OCI-LY1 (cell line): ENCODE results near the gene PTPRN2.

ENCODE experiments used
- H2AFZ ChIP-seq: fragments of 200-600 bp; sonication (generic), shearing (Covaris generic); 2 replicates; pipeline ENCODE4 v1.6.0; 2014; ENCODE audit warnings: antibody characterized with exemption, mild to moderate bottlenecking, low read length
- H3F3A ChIP-seq: fragments of 200-600 bp; sonication (generic), shearing (Covaris generic); 2 replicates; pipeline ENCODE4 v1.6.0; 2014; ENCODE audit warnings: mild to moderate bottlenecking, antibody characterized with exemption, low read length, moderate library complexity; ENCODE audit not compliant: insufficient read depth
- H3K27ac ChIP-seq: fragments of 200-600 bp; sonication (generic); 2 replicates; pipeline ENCODE4 v1.5.1; 2014; ENCODE audit warnings: low read length, mixed run types, mild to moderate bottlenecking, low read depth; ENCODE audit not compliant: poor library complexity, severe bottlenecking
- H3K27me3 ChIP-seq: fragments of 200-600 bp; sonication (generic); 2 replicates; pipeline ENCODE4 v1.6.0; 2014; ENCODE audit warnings: antibody characterized with exemption, mild to moderate bottlenecking, low read length, moderate library complexity; ENCODE audit not compliant: insufficient read depth
- H3K36me3 ChIP-seq: fragments of 200-600 bp; sonication (generic); 2 replicates; pipeline ENCODE4 v1.6.1; 2014; ENCODE audit warnings: mild to moderate bottlenecking, antibody characterized with exemption, low read length, moderate library complexity, mixed read lengths; ENCODE audit not compliant: insufficient read depth
- H3K4me1 ChIP-seq: fragments of 200-600 bp; sonication (generic); 2 replicates; pipeline ENCODE4 v1.5.1; 2014; ENCODE audit warnings: mild to moderate bottlenecking, low read length, moderate library complexity; ENCODE audit not compliant: insufficient read depth, severe bottlenecking
- H3K4me2 ChIP-seq: fragments of 200-600 bp; sonication (generic), shearing (Covaris generic); 2 replicates; pipeline ENCODE4 v1.6.1; 2014; ENCODE audit warnings: low read length
- H3K4me3 ChIP-seq: fragments of 200-600 bp; sonication (generic); 2 replicates; pipeline ENCODE4 v1.5.1; 2014; ENCODE audit warnings: low read length, low read depth, mild to moderate bottlenecking, mixed read lengths; ENCODE audit not compliant: poor library complexity, severe bottlenecking
- H3K79me2 ChIP-seq: fragments of 200-600 bp; shearing (Covaris generic); 2 replicates; pipeline ENCODE4 v1.6.1; 2016; ENCODE audit warnings: mixed run types, low read length, mixed read lengths; ENCODE audit not compliant: insufficient read depth
- H3K9ac ChIP-seq: fragments of 200-600 bp; sonication (generic), shearing (Covaris generic); 2 replicates; pipeline ENCODE4 v1.6.1; 2014; ENCODE audit warnings: mild to moderate bottlenecking, low read length, mixed read lengths
- H3K9me2 ChIP-seq: fragments of 200-600 bp; sonication (generic), shearing (Covaris generic); 2 replicates; pipeline ENCODE4 v1.6.1; 2014; ENCODE audit warnings: low read depth, mild to moderate bottlenecking, low read length, mixed read lengths
- H3K9me3 ChIP-seq: fragments of 200-600 bp; shearing (Covaris generic); 2 replicates; pipeline ENCODE4 v1.6.1; 2014; ENCODE audit warnings: low read length, mixed read lengths
- H4K20me1 ChIP-seq: fragments of 200-600 bp; sonication (generic), shearing (Covaris generic); 2 replicates; pipeline ENCODE4 v1.6.0; 2016; ENCODE audit warnings: mild to moderate bottlenecking, low read length; ENCODE audit not compliant: insufficient read depth
- CTCF ChIP-seq: fragments of 200-600 bp; sonication (generic), shearing (Covaris generic); IDR thresholded peaks from 2 replicates; pipeline ENCODE4 v1.5.1; 2017; ENCODE audit warnings: mild to moderate bottlenecking, antibody characterized with exemption, low read length, moderate library complexity, mixed read lengths
- EZH2 ChIP-seq: fragments of 200-600 bp; sonication (generic), shearing (Covaris generic); IDR thresholded peaks from 2 replicates; pipeline ENCODE4 v1.8.0; 2017; ENCODE audit warnings: borderline replicate concordance, mixed run types, mild to moderate bottlenecking, antibody characterized with exemption, low read length, moderate library complexity, mixed read lengths

PTPRN2 gene

GRCh38 chr7:157834501-157835163 is 753.0 kb downstream of the PTPRN2 start:
- H3K9ac ChIP-seq, result no peak overlapping the region
- no peaks in the 10 kb centered on the region for H3K36me3 ChIP-seq
- no peaks in the 10 kb centered on the region for H3K4me1 ChIP-seq
- no peak overlapping the region for H3K27ac ChIP-seq
- no peaks in the 10 kb centered on the region for H3K79me2 ChIP-seq
- H3K27me3 ChIP-seq, result no peaks in the 10 kb centered on the region
- no peak overlapping the region for H3K4me2 ChIP-seq
- H3K4me3 ChIP-seq, result no peak overlapping the region
- H3F3A ChIP-seq, result no peaks in the 10 kb centered on the region
- H4K20me1 ChIP-seq, result no peaks in the 10 kb centered on the region
- H3K9me2 ChIP-seq, result no peaks in the 10 kb centered on the region
- no peaks in the 10 kb centered on the region for H3K9me3 ChIP-seq
- TF ChIP-seq CTCF, result no peak
- no peak for TF ChIP-seq EZH2
- no peak overlapping the region for H2AFZ ChIP-seq

- Histone ChIP-seq H3K79me2 (no peaks in the 10 kb centered on the region), H2AFZ (no peak overlapping the region), H3K4me1 (no peaks in the 10 kb centered on the region), H3K27me3 (no peaks in the 10 kb centered on the region), H4K20me1 (no peaks in the 10 kb centered on the region), H3K27ac (no peak overlapping the region), H3K4me2 (no peak overlapping the region), H3K9ac (no peak overlapping the region), H3F3A (no peaks in the 10 kb centered on the region), H3K9me3 (no peaks in the 10 kb centered on the region), H3K9me2 (no peaks in the 10 kb centered on the region), H3K36me3 (no peaks in the 10 kb centered on the region), H3K4me3 (no peak overlapping the region)
- TF ChIP-seq EZH2 (no peak), CTCF (no peak)
These were observed 754.6 kb downstream of the PTPRN2 start for GRCh38 chr7:157832866-157833607.

DNA sequence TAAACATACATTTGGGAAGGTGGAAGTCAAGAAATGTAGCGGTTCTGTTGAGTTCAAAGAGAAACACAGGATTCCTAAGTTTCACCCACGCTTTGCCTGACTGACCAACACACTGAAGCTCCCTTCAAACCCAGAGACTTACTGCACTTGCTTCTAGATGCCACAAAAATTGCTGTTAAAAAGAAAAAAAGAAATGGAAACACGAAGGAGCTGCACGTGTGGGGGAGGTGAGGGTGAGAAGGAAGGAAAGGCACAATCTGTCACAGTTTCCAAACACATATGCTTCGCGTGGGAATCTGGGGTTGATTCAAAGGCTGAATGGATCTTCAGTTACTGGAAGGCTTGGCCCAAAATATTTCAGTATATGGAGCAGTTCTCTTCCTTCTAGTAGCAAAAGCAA is 755.2 kb downstream of the PTPRN2 start:
- no peaks in the 10 kb centered on the region for H3K36me3 ChIP-seq
- H3K4me1 ChIP-seq, result no peaks in the 10 kb centered on the region
- H4K20me1 ChIP-seq, result no peaks in the 10 kb centered on the region
- H3K27ac ChIP-seq, result no peak overlapping the region
- H3K9me2 ChIP-seq, result no peaks in the 10 kb centered on the region
- no peak overlapping the region for H3K4me2 ChIP-seq
- no peak overlapping the region for H3K9ac ChIP-seq
- no peaks in the 10 kb centered on the region for H3K9me3 ChIP-seq
- H3F3A ChIP-seq, result no peaks in the 10 kb centered on the region
- no peaks in the 10 kb centered on the region for H3K79me2 ChIP-seq
- TF ChIP-seq CTCF (no peak), EZH2 (no peak)
- no peaks in the 10 kb centered on the region; the same call in 1 of the 2 replicates for H3K27me3 ChIP-seq
- no peak overlapping the region for H3K4me3 ChIP-seq
- no peak overlapping the region for H2AFZ ChIP-seq
